HG03432 (cell line): ENCODE results near the gene TMEM203.
"Not testable (repeated sequence)": the region's sequence is repeated elsewhere in the genome, so short reads cannot be mapped to it uniquely, and the experiment has no call there.

Source experiments
- ATAC-seq: cut with Tn5 transposase; IDR thresholded peaks from one replicate; pipeline ENCODE4 v1.9.1; 2021; ENCODE audit warnings: mild to moderate bottlenecking, moderate library complexity; ENCODE audit not compliant: unreplicated experiment

The TMEM203 gene, protein sequence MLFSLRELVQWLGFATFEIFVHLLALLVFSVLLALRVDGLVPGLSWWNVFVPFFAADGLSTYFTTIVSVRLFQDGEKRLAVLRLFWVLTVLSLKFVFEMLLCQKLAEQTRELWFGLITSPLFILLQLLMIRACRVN

DNA sequence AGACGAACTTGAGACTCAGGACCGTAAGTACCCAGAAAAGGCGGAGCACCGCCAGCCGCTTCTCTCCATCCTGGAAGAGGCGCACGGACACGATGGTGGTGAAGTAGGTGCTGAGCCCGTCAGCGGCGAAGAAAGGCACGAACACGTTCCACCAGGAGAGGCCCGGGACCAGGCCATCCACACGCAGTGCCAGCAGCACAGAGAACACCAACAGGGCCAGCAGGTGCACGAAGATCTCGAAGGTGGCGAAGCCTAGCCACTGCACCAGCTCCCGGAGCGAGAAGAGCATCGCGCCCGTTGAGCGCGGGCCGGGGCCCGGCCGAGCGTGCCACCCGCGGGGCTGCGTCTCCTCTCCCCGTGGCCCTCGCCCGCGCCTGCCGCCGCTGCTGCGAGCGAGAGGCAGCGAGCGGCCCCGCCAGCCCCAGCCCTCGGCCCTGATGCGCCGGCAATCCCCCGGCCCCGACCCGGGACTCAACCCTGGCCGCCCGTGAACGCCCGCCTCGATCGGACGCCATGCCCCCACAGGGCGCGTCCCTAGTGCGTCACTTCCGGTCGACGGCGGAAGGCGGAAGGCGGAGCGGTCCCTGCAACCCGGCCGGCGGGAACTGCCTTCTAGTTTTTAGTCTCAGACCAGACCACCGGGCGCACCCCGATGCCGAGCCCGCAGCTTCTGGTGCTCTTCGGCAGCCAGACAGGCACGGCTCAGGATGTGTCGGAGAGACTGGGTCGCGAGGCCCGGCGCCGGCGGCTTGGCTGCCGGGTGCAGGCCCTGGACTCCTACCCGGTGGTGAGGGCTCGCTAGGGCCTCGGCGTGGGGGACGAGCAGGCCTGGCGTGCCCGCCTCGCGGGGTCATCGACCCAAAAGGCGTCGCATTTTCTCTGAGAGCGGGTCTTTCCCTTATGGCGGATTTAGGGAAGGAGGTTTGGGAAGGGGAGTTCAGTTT, at the start of gene TMEM203, which contains the start of gene NDOR1:
Gene TMEM203 (minus strand): TSS at position 523 of the 944 bp plus-strand sequence. CDS start 234 bp downstream, at position 289.
Gene NDOR1 (plus strand): TSS at position 575 of the 944 bp plus-strand sequence. CDS start 78 bp downstream, at position 653.
- ATAC-seq = peak; percentile 51

DNA sequence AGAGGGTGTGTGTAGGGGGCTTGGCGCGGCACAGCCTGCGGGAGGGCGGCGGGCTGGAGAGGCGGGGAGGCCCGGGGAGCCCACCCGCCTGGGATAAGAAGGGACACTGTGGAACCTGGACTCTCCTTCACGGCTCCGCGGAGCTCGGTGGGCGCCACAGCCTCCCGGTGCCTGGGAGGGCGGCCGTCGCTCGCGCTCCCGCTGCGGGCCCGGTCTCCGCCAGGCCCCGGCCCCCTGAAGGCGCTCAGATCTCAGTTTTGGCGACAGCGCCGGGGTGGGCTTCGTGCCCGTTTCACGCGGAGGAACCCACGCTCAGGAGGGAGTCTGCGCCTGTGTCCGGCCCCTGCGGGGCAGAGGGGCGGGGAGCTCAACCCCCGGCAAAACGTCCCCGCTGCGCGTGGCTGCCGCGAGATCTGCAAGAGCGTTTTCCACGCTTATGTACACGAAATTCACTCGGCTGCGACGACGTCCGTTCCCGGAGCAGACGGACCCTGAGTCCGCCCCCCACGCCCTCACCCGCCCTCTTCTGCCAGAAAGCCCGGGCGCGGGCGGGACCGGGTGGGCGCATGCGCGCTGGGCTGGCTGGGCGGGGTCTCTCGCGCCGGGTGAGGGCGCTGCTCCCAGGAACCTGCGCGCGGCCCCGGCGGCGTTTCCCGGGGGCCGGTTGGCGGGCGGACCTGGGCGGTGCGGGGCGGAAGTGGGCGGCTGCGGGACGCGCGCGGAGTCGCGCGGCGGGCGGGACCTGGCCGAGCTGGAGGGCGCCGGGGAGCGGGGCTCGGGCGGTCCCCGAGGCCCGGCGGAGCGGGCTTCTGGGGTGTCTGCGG, 49.4 kb upstream of the TMEM203 start, which contains the start of gene NELFB:
Gene NELFB (plus strand): TSS at position 704 of the 824 bp plus-strand sequence.
- ATAC-seq = peak; percentile 75

DNA sequence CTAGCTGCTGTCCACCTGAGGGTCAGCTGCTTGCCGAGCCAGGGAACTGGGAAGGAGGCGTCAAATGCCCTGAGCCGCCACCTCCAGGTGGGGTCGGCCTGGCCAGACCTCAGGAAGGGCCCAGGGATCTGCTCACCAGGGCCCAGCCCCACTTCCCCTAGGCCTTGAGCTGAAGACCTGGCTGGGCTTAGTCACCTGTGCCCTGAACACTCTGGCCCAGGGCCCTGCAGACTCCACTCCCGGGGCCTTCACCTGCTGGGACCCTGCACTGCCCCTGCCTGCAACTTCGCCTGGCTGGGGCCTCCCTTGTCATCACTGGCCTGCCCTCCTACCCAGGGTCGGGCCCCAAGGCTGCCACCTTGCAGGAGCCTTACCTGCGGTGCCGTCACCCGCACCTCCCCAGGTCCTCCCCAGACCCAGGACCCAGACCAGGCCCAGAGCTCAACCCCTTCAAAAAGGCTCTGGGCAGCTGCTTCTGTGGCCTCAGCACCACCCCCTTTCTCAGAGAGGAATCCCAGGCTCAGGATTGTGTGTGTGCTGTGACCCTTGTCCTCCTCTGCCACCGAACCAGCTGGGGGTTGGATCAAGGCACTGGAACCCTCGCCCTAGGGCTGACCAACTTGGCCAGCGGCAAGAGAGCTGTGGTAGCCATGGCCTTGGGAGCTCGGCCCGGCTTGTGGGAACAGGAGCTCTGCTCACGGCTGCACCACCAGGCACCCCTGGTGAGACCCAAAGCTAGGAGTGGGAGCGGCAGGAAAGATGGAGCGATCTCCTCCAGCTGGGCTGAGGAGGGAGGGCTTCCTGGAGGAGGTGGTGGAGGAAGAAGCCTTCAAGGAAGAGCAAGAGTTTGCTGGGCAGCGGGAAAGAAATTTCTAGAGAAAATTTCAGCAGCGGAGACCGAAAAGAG, 48.5 kb upstream of the TMEM203 start:
- no peak for ATAC-seq

DNA sequence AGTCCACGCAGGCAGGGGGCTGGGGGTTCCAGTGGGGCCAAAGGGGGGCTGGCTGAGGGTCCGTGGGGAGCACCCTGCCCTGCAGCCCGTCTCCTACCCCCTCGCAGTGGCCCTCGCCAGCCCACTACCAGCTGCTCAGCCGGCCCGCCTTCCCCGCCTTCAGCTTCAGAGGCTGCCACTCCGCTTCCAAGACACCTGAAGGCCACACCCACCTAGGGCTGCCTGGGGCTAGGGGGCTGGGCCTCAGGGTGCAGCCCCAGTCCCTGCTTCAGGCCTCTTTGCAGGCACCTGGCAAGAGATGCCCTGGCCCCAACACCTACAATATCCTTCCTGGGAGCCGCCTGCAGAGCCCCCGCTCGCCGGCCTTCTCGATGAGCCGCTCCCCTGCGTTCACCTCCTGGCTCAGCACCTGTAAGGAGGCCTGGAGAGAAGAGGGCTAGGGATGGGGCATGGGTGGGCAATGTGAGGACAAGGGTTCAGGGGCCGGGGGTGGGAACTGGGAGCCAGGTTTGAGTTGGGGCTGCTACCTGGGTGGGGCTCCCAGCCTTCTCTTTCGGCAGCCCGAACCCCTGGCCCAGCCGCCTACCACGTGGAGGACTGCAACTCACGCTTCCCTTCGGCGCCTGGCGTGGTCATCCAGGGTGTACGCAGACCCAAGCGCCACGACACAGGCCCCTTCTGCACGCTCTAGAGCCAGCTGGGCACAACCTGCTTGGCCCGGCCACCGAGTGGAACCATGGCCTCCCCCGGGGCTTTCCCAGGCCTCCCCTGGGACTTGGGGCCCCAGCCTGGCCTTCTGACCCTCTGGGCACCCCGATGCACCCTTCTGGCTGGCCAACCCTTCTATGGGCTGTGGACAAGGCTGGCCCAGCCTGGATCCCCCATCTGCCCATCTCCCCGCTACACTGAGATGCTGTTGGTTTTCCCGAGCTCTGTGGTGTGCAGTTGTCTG, 47.4 kb upstream of the TMEM203 start:
- no peak for ATAC-seq

DNA sequence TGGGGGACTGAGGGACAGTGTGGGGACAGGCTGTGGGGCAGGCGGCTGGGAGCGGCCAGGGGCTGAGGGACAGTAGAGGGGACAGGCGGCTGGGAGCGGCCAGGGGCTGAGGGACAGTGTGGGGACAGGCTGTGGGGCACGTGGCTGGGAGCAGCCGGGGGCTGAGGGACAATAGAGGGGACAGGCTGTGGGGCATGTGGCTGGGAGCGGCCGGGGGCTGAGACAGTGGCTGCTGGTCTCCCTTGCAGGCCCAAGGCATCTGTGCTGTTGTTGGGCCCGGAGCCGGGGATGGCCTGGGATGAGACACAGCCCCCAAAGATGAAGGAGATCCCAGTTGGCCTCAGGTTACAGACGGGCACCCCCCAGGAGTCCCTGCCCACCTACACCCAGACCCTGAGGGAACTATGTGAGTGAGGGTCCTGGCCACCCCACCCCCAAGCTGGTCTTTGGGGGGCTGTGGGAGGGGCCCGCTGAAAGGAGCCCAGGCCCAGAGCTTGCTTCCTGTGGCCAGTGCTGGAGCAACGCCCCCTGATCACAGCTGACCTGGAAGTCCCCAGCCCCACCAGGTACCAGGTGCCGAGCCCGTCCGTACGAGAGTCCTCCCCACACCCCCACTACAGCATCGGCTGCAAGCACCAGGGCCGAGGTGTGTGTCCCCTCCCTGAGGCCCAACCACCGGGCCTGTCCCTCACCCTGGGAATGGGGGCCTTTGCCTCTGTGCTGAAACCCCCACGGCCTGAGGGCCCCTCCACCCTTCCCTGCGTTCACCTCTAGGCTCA, 46.2 kb upstream of the TMEM203 start:
- no peak for ATAC-seq

DNA sequence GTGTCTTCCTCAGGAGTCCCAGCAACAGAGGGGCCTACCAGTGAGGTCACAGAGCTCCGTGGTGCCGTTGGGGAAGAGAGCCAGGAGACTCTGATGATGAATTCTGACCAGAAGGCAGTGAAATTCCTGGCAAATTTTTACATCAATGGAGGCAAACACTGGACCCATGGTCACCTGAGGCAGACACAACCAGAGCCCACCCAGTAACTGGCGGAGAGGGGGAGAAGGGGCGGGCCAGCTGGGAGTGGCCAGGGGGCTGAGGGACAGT, 45.7 kb upstream of the TMEM203 start, which contains the start of gene STPG3:
Gene STPG3 (plus strand): TSS at position 93 of the 268 bp plus-strand sequence. CDS start 1 bp downstream, at position 94.
- no peak for ATAC-seq

DNA sequence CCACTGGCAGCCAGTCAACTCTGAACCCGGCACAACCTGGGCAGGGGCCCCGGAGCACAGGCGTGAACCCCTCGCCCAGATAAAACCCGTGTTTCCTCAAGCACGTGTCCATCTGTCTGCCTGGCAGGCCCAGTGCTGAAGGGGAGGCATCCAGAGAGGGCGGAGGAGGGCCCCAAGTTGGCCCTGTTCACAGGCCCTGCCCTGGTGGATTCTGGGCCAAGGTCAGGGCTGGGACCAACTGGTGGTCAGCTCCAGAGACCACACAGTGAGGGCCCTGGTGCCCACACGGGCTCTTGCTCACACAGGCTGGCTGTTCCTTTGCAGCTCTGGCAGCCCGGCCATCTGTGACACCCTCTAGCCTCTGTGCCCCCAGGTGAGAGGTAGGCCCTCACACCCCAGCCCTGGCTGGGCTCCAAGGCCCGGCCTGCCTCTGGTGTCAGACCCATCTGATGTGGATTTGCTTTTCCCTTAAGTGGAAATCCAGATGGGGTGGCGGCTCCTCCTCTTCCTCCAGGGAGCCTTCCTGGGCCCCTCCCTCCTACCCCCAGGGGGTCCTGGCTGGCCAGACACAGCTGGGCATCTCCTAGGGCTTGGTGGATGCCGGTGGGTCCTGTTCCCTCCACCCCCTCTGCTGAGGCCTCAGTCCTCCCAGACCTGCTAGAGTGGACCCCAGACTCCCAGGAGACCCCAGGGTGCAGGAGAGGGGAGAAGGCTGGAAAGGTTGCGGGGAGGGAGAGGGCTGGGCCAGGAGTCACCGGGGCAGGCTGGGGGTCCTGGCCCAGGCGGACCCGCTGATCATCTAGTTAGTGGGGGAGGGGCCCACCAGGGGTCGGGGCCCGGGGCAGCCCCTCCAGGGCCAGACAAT, 45.1 kb upstream of the TMEM203 start:
- no peak for ATAC-seq

DNA sequence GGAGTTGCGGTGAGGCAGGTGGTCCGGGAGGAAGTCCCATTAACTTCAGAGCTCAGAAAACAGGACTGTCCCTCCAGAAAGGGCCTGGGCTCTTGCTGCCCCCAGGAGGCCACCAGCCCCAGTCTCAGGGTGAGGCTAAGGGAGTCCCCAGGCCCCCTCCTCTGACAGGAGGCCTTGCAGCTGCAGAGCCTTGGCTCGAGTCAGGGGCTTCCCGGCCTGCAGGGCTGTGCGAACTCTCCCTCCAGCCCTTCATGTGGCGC, 42.4 kb upstream of the TMEM203 start:
- ATAC-seq = no peak

DNA sequence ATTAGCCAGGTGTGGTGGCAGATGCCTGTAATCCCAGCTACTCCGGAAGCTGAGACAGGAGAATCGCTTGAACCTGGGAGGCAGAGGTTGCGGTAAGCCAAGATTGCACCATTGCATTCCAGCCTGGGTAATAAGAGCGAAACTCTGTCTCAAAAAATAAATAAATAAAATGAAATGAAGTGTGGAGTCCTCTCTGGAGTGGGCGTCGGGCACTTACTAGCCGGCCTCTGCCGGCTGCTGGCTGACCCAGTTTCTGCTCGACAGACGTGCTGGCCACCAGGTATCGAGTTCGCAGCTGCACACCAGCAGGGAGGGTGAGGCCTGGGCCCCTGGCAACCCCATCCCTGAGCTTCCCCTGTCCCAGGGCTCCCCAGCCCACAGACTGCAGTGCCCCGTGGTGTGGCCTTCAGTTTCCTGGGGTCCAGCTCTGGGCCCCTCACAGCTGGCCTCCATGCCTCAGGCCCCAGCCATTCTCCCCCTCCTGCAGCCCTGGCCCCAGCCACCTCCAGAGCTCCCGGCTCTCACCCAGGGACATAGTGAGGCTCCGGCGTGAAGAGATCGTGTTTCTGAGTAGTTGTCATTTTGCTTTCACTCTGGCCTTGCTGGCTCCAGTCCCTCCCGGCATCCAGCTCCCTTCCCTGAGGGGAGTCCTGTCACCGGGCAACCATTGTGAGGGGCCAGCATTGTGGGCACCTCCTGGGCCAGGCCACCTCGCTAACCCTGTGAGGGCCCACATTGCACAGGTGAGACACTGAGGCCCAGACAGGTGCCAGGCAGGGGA, 41.9 kb upstream of the TMEM203 start:
- no peak for ATAC-seq

DNA sequence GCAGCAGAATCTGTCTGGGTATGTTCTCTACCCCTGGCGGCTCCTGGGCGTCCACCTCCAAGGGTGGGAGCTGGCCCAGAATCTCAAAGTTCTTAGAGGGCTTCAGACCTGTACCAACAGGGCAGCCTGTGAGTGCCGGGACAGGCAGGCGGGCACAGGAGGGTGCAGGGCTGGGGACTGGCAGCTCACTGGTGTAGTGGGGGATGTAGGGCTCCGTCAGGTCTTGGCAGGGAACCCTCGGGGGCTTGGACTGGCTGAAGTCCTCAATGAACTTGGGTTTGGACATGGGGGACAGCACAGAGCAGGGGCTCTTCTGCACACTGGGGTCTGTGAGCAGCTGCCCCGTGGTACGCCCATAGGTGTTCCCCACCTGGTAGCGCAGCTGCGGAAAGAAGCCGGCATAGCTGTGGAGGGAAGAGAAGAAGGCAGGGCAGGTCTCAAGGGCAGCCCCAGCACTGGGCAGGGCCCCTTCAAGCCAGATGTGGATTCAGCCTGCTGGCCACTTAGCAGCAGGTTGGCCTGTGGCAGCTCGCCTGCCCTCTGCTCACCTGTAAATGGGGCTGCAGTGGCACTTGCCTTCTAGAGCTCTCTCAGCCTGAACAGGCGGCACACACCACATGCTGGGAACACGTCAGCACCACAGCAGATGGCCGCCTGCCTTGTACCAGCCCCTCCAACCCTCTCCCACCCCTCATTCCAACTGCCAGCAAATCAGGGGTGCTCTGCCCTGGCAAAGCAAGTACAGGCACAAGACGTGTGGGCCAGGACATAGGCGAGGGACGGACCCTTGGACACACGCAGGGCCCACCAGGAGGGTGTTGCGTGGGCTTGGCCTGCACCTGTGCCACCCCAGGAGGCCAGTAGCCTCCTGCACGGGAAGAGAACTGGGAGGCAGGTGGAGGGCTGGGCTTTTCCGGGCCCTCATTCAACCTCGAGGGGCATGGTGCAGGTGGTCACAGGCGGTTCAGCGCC, 40.3 kb upstream of the TMEM203 start:
- no peak for ATAC-seq

DNA sequence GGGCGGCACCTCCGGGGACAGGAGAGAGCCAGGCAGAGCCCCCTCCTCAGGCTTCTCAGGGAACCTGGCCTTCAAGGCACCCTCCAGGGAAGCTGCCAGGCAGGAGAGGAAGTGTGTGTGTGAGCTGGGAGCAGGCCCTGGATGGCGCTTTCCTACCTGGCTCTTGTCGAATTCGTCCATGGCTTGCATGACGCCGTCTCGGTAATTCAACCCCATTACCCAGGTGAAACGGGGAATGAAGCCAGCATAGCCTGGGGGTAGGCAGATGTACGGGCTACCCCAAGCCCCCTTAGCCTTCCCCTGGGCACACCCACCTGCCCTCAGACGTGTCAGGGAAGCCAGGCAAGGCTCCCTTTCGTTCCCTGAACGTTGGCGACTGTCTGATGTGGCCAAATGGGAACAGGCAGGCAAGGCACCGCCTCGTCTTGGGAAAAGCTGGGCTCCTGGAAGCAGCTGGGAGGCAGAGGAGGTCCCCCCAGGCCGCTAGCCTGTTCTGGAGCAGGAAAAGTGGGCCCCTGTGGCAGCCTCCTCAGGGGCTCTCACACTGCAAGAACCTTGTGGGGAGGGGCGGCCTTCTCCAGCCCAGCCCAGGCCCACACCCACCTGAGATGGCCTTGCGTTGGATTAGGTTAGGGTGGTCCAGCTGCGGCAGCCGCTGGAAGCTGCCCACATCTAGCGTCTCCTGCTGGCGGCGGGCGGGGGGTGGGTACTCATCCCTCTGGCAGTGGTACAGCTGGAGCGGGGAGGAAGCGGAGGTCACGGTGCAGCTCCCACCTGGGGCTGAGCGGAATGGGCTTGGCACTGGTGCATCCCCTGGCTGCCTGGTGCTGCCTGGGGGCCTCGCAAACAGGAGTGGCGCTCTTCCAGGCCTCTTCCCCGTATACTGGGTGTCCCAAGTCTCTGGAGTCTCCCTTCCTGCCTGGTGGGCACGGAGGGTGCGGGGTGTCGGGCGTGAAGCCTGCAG, 39.3 kb upstream of the TMEM203 start:
- no peak for ATAC-seq

DNA sequence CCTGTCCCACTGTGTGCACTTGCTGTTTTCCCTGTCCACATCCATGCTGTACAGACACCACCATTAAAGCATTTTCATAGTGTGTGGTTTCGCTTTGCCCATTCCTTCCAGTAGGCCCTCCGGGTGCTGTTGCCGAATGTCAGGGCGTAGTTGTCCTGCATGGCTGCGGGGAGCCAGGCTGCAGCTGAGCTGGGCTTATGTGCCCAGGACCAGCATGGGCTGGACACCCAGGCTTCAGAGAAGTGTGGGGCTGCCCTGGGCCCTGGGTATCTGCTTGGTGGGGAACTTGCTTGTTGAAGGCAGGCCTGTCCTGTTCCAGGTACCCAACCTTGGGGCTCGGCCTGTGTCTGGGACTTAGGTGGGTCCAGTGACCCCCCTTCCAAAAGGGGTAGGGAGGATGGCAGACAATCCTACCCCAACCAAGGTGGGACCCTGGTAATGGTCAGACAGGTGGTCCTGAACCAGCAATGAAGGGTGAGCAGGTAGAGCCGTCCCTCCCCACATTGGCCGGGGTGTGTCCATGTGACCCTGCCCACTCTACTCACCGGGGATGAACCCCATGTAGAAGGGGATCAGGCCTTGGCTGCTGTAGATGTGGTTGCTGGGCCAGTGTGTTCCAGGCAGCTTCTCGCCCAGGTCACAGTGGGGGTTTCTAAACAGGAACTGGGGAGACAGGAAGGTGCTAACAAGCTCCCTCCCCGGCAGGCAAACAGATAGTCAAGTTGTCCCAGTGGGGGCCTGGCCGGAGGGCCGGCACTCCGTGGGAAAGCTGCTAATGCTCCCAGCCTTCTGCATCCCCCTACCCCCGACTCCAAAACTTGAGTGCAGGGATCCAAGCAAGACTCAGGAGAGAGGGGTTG, 38.4 kb upstream of the TMEM203 start:
- no peak for ATAC-seq

DNA sequence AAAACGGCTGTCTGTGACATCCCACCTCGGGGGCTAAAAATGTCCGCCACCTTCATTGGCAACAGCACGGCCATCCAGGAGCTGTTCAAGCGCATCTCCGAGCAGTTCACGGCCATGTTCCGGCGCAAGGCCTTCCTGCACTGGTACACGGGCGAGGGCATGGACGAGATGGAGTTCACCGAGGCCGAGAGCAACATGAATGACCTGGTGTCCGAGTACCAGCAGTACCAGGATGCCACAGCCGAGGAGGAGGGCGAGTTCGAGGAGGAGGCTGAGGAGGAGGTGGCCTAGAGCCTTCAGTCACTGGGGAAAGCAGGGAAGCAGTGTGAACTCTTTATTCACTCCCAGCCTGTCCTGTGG, 37.8 kb upstream of the TMEM203 start:
- ATAC-seq = not testable (repeated sequence)
